Liver (tissue), 9 donors: ENCODE results near the gene SON. TPM values are rescaled to one million over a fixed set of nuclear protein-coding genes. Genes with fewer than 3 reads are reported as not detected.
A peak's percentile ranks its signal among the peaks of the same experiment; 100 is the strongest.

Experiments
- DNase-seq: peaks from one replicate; pipeline ENCODE4 v3.0.0-alpha.2; 2017; ENCODE audit warnings: low spot score
- H3K27ac ChIP-seq, 2 donors: one replicate each; pipeline ENCODE4 v1.7.0; 2013; ENCODE audit warnings: inconsistent platforms in 2 of 2, low read length in 2 of 2, control low read depth in 1 of 2, low read depth in 1 of 2, mild to moderate bottlenecking in 1 of 2
- H3K27me3 ChIP-seq, 4 donors: one replicate each; pipeline versions ENCODE4 v1.6.1 to v1.7.0; 2013; ENCODE audit warnings: low read length in 3 of 4, inconsistent platforms in 1 of 4, mild to moderate bottlenecking in 1 of 4, moderate library complexity in 1 of 4; ENCODE audit not compliant: control insufficient read depth in 4 of 4, insufficient read depth in 4 of 4
- H3K36me3 ChIP-seq, 4 donors: one replicate each; pipeline versions ENCODE4 v1.6.1 to v1.7.0; 2013; ENCODE audit warnings: low read length in 3 of 4, mild to moderate bottlenecking in 3 of 4, low read depth in 1 of 4, moderate library complexity in 1 of 4; ENCODE audit not compliant: control insufficient read depth in 4 of 4, insufficient read depth in 3 of 4
- H3K4me1 ChIP-seq, 4 donors: one replicate each; pipeline versions ENCODE4 v1.6.1 to v1.7.0; 2013; ENCODE audit warnings: low read length in 3 of 4, mild to moderate bottlenecking in 3 of 4, moderate library complexity in 1 of 4; ENCODE audit not compliant: control insufficient read depth in 4 of 4, insufficient read depth in 4 of 4
- H3K4me3 ChIP-seq, 3 donors: one replicate each; pipeline versions ENCODE4 v1.6.1 to v1.7.0; 2013; ENCODE audit warnings: low read length in 3 of 3, control low read depth in 1 of 3, low read depth in 1 of 3, mild to moderate bottlenecking in 1 of 3
- H3K9ac ChIP-seq, 2 donors: one replicate each; pipeline ENCODE4 v1.7.0; 2013; ENCODE audit warnings: low read length in 2 of 2, mild to moderate bottlenecking in 2 of 2, moderate library complexity in 2 of 2, control low read depth in 1 of 2, low read depth in 1 of 2
- H3K9me3 ChIP-seq, 4 donors: one replicate each; pipeline versions ENCODE4 v1.6.1 to v1.7.0; 2013; ENCODE audit warnings: low read length in 3 of 4; ENCODE audit not compliant: control insufficient read depth in 4 of 4
- ATF3 ChIP-seq: IDR thresholded peaks from 2 replicates; pipeline ENCODE4 v1.6.1; 2016; ENCODE audit warnings: antibody characterized with exemption
- EGR1 ChIP-seq, 2 donors: IDR thresholded peaks; 2 replicates each; pipeline ENCODE4 v1.6.1; 2016 to 2018; ENCODE audit warnings: antibody characterized with exemption in 2 of 2, low read depth in 2 of 2
- FOXA1 ChIP-seq: IDR thresholded peaks from 2 replicates; pipeline ENCODE4 v1.6.1; 2016; ENCODE audit warnings: antibody characterized with exemption
- FOXA2 ChIP-seq: IDR thresholded peaks from 2 replicates; pipeline ENCODE4 v1.6.1; 2016; ENCODE audit warnings: antibody characterized with exemption
- GABPA ChIP-seq, 2 donors: IDR thresholded peaks in 1 of 2; conservative IDR thresholded peaks in 1 of 2; 2 replicates each; pipeline ENCODE4 v1.6.1; 2016; ENCODE audit warnings: antibody characterized with exemption in 2 of 2, mild to moderate bottlenecking in 1 of 2, moderate library complexity in 1 of 2
- HNF4A ChIP-seq, 2 donors: conservative IDR thresholded peaks; 2 replicates each; pipeline ENCODE4 v1.6.1; 2016; ENCODE audit warnings: antibody characterized with exemption in 2 of 2, mild to moderate bottlenecking in 2 of 2
- HNF4G ChIP-seq: IDR thresholded peaks from 2 replicates; pipeline ENCODE4 v1.6.1; 2016; ENCODE audit warnings: antibody characterized with exemption
- JUND ChIP-seq, 2 donors: IDR thresholded peaks; 2 replicates each; pipeline ENCODE4 v1.6.1; 2016; ENCODE audit warnings: antibody characterized with exemption in 2 of 2
- NR2F2 ChIP-seq: IDR thresholded peaks from 2 replicates; pipeline ENCODE4 v1.6.1; 2016; ENCODE audit warnings: antibody characterized with exemption
- RAD21 ChIP-seq, 2 donors: IDR thresholded peaks; 2 replicates each; pipeline ENCODE4 v1.6.1; 2016; ENCODE audit warnings: antibody characterized with exemption in 2 of 2, mild to moderate bottlenecking in 2 of 2
- REST ChIP-seq: IDR thresholded peaks from 2 replicates; pipeline ENCODE4 v1.6.1; 2016; ENCODE audit warnings: antibody characterized with exemption, mild to moderate bottlenecking
- RXRA ChIP-seq, 2 donors: IDR thresholded peaks; 2 replicates each; pipeline ENCODE4 v1.6.1; 2017 to 2018; ENCODE audit warnings: antibody characterized with exemption in 2 of 2, mild to moderate bottlenecking in 1 of 2
- SP1 ChIP-seq: IDR thresholded peaks from 2 replicates; pipeline ENCODE4 v1.6.1; 2018; ENCODE audit warnings: antibody characterized with exemption, mild to moderate bottlenecking
- TAF1 ChIP-seq: conservative IDR thresholded peaks from 2 replicates; pipeline ENCODE4 v1.6.1; 2016; ENCODE audit warnings: antibody characterized with exemption, mild to moderate bottlenecking
- YY1 ChIP-seq: IDR thresholded peaks from 2 replicates; pipeline ENCODE4 v1.6.1; 2016; ENCODE audit warnings: antibody characterized with exemption, mild to moderate bottlenecking
- ZBTB33 ChIP-seq: IDR thresholded peaks from 2 replicates; pipeline ENCODE4 v1.6.1; 2016; ENCODE audit warnings: antibody characterized with exemption
- WGBS: extraction: QIAGEN DNeasy Blood & Tissue Kit; methylation state at CpG from one replicate; pipeline ENCODE4 v1.1.7; 2013; 5-methylcytosine and 5-hydroxymethylcytosine counted together
- polyA plus RNA-seq, 2 donors: library from polyadenylated mRNA; stranded (reverse) in 1 of 2; unstranded in 1 of 2; fragments of 200-250 nt in 1 of 2; fragments of >200 nt in 1 of 2; fragmentation: Nextera tagmentation in 1 of 2; extraction: Ambion mirVana in 1 of 2; gene quantifications; one replicate each; pipeline versions ENCODE4 v1.2.1 to v1.2.3, GENCODE V29; 2013 to 2015
- total RNA-seq, 2 donors: library from RNA; depleted of rRNA; stranded (reverse); fragments of >200 nt; gene quantifications; one replicate each; pipeline ENCODE4 v1.2.3, GENCODE V29; 2014
- TF ChIP-seq, protein P1 (sequence below): fragments of 150-350 bp; IDR thresholded peaks from 2 replicates; pipeline ENCODE4 v1.5.1; 2017; ENCODE audit warnings: improper control_type of control experiment, low read depth, low read length; ENCODE audit not compliant: missing input control
- TF ChIP-seq, protein P2 (sequence below): IDR thresholded peaks from 2 replicates; pipeline ENCODE4 v1.6.1; 2016; ENCODE audit warnings: antibody characterized with exemption
- donor health status: healthy.
- donor health status: healthy.
- donor health status: healthy.
- donor health status: healthy.
- donor health status: healthy.

The SON gene
- total and polyA plus RNA-seq, 4 donors: 42.7 to 264 (median 157) TPM

DNA sequence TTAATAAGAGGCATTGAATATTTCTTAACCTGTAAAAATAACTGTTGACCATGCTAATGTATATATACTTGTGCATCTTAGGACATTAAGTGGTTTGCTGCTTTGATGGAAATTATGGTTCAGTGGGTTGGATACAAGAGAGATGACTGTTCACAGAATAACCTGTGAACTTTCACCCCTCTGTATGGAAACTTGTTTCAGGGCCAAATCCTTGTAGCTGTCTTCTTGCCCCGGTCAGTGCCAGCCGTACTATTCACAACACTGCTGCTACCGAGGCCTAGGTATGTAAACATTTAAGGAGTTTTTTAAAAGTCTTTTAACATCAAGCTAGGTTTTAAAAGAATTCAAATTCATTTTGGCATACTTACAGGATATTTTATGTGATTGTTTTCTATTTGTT, 29.5 kb downstream of the SON start:
- H3K4me3 ChIP-seq: no peak overlapping the region
- H3K27me3 ChIP-seq: no peaks in the 10 kb centered on the region
- peaks cover 1 to 28% (median 13%) of the 10 kb centered on the region in 4 donors for H3K4me1 ChIP-seq
- no peak overlapping the region for H3K27ac ChIP-seq
- no peak for DNase-seq
- TF ChIP-seq ATF3: peak; percentile 50
- TF ChIP-seq NR2F2: peak; percentile 76
- TF ChIP-seq, protein P1, sequence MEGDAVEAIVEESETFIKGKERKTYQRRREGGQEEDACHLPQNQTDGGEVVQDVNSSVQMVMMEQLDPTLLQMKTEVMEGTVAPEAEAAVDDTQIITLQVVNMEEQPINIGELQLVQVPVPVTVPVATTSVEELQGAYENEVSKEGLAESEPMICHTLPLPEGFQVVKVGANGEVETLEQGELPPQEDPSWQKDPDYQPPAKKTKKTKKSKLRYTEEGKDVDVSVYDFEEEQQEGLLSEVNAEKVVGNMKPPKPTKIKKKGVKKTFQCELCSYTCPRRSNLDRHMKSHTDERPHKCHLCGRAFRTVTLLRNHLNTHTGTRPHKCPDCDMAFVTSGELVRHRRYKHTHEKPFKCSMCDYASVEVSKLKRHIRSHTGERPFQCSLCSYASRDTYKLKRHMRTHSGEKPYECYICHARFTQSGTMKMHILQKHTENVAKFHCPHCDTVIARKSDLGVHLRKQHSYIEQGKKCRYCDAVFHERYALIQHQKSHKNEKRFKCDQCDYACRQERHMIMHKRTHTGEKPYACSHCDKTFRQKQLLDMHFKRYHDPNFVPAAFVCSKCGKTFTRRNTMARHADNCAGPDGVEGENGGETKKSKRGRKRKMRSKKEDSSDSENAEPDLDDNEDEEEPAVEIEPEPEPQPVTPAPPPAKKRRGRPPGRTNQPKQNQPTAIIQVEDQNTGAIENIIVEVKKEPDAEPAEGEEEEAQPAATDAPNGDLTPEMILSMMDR: no peak
- TF ChIP-seq EGR1 (IDR thresholded peaks at IDR 0.05; ENCODE audit: low read depth in 2 of 2): peak; percentile 71 to 83
- no peak for TF ChIP-seq YY1
- peak; percentile 35 for TF ChIP-seq FOXA2
- peak; percentile 31 for TF ChIP-seq HNF4G
- peak; percentile 25 to 27 for TF ChIP-seq RAD21 (IDR thresholded peaks at IDR 0.05)
- TF ChIP-seq REST: peak; percentile 29
- TF ChIP-seq SP1: peak; percentile 79
- TF ChIP-seq ZBTB33: peak; percentile 39
- peak in 1 of 2 donors; percentile 46 for TF ChIP-seq GABPA (IDR thresholded peaks at IDR 0.05 in 1 of 2, conservative IDR thresholded peaks at IDR 0.05 in 1 of 2)
- peak; percentile 73 to 88 for TF ChIP-seq HNF4A (conservative IDR thresholded peaks at IDR 0.05)
- peak; percentile 88 to 89 for TF ChIP-seq RXRA (IDR thresholded peaks at IDR 0.05)
- TF ChIP-seq, protein P2, sequence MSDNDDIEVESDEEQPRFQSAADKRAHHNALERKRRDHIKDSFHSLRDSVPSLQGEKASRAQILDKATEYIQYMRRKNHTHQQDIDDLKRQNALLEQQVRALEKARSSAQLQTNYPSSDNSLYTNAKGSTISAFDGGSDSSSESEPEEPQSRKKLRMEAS: peak; percentile 33
- peak; percentile 33 to 79 for TF ChIP-seq JUND (IDR thresholded peaks at IDR 0.05)
- no peak for TF ChIP-seq TAF1
- TF ChIP-seq FOXA1: no peak
- WGBS: 17% methylated on average over 3 of the region's 3 CpGs
- peaks cover 6 to 58% (median 39%) of the 10 kb centered on the region in 4 donors for H3K36me3 ChIP-seq
- H3K9me3 ChIP-seq: no peaks in the 10 kb centered on the region
- no peak overlapping the region for H3K9ac ChIP-seq
